ENCODE data around the gene CTTNBP2. TPM values are rescaled to one million over a fixed set of nuclear protein-coding genes. Genes with fewer than 3 reads are reported as not detected.
A peak's percentile ranks its signal among the peaks of the same experiment; 100 is the strongest.

The CTTNBP2 gene
- total and polyA plus RNA-seq, 10 of the 15 experiments (the other 5 are each of a cell fraction or from before 2014, with no cell fraction given) = 0.04 to 0.43 TPM; not detected in 8

DNA sequence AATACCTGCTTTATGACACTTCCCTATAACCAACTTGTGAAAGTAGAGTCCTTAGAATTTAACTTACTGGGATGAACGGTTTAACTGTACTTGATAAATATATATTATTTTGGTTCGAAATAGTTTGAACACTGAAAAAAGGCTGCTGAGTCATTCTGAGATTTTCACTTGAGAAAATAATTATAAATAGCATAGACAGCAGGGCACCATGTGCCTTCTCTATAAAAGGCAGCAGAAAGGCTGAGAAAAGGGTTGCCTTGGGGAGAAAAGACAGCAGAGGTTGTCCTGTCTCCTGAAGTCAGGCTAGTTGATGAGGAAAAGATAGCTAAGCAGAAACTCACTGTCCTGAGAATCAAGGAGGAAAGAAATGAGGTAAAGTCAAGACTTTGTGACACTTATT, 92.4 kb downstream of the CTTNBP2 start (continued):
- TF ChIP-seq E2F8 (IDR thresholded peaks at IDR 0.05; ENCODE audit: low read depth, partially characterized antibody) (no peak), MTA2 (IDR thresholded peaks at IDR 0.05; ENCODE audit: low read depth) (peak; percentile 73), USF1 (IDR thresholded peaks at IDR 0.05; ENCODE audit: borderline replicate concordance, extremely low read length, insufficient read depth, low read depth, low read length) (no peak), RCOR1 (conservative IDR thresholded peaks at IDR 0.05; ENCODE audit: low read depth, low read length) (no peak), ZNF687 (IDR thresholded peaks at IDR 0.05) (peak; percentile 38; the same call in 1 of the 2 replicates), JUND (IDR thresholded peaks at IDR 0.05; ENCODE audit: low read depth, low read length) (peak; percentile 92), PAX8 (IDR thresholded peaks at IDR 0.05) (no peak), CREB1 (IDR thresholded peaks at IDR 0.05; ENCODE audit: low read depth) (no peak), NFYA (IDR thresholded peaks at IDR 0.05; ENCODE audit: borderline replicate concordance, low read depth, low read length) (no peak)
- TF ChIP-seq, protein P1, sequence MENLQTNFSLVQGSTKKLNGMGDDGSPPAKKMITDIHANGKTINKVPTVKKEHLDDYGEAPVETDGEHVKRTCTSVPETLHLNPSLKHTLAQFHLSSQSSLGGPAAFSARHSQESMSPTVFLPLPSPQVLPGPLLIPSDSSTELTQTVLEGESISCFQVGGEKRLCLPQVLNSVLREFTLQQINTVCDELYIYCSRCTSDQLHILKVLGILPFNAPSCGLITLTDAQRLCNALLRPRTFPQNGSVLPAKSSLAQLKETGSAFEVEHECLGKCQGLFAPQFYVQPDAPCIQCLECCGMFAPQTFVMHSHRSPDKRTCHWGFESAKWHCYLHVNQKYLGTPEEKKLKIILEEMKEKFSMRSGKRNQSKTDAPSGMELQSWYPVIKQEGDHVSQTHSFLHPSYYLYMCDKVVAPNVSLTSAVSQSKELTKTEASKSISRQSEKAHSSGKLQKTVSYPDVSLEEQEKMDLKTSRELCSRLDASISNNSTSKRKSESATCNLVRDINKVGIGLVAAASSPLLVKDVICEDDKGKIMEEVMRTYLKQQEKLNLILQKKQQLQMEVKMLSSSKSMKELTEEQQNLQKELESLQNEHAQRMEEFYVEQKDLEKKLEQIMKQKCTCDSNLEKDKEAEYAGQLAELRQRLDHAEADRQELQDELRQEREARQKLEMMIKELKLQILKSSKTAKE (IDR thresholded peaks at IDR 0.05; ENCODE audit: low read depth, poor library complexity, severe bottlenecking) = peak; percentile 79
- TF ChIP-seq, protein P2, sequence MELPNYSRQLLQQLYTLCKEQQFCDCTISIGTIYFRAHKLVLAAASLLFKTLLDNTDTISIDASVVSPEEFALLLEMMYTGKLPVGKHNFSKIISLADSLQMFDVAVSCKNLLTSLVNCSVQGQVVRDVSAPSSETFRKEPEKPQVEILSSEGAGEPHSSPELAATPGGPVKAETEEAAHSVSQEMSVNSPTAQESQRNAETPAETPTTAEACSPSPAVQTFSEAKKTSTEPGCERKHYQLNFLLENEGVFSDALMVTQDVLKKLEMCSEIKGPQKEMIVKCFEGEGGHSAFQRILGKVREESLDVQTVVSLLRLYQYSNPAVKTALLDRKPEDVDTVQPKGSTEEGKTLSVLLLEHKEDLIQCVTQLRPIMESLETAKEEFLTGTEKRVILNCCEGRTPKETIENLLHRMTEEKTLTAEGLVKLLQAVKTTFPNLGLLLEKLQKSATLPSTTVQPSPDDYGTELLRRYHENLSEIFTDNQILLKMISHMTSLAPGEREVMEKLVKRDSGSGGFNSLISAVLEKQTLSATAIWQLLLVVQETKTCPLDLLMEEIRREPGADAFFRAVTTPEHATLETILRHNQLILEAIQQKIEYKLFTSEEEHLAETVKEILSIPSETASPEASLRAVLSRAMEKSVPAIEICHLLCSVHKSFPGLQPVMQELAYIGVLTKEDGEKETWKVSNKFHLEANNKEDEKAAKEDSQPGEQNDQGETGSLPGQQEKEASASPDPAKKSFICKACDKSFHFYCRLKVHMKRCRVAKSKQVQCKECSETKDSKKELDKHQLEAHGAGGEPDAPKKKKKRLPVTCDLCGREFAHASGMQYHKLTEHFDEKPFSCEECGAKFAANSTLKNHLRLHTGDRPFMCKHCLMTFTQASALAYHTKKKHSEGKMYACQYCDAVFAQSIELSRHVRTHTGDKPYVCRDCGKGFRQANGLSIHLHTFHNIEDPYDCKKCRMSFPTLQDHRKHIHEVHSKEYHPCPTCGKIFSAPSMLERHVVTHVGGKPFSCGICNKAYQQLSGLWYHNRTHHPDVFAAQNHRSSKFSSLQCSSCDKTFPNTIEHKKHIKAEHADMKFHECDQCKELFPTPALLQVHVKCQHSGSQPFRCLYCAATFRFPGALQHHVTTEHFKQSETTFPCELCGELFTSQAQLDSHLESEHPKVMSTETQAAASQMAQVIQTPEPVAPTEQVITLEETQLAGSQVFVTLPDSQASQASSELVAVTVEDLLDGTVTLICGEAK (IDR thresholded peaks at IDR 0.05; ENCODE audit: borderline replicate concordance) = no peak
- TF ChIP-seq, protein P3, sequence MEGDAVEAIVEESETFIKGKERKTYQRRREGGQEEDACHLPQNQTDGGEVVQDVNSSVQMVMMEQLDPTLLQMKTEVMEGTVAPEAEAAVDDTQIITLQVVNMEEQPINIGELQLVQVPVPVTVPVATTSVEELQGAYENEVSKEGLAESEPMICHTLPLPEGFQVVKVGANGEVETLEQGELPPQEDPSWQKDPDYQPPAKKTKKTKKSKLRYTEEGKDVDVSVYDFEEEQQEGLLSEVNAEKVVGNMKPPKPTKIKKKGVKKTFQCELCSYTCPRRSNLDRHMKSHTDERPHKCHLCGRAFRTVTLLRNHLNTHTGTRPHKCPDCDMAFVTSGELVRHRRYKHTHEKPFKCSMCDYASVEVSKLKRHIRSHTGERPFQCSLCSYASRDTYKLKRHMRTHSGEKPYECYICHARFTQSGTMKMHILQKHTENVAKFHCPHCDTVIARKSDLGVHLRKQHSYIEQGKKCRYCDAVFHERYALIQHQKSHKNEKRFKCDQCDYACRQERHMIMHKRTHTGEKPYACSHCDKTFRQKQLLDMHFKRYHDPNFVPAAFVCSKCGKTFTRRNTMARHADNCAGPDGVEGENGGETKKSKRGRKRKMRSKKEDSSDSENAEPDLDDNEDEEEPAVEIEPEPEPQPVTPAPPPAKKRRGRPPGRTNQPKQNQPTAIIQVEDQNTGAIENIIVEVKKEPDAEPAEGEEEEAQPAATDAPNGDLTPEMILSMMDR (IDR thresholded peaks at IDR 0.05 in 2 of 3, conservative IDR thresholded peaks at IDR 0.05 in 1 of 3; ENCODE audit: control insufficient read depth in 2 of 3, extremely low read depth in 1 of 3, insufficient read depth in 1 of 3, low read depth in 3 of 3, low read length in 3 of 3) = no peak
